GM18951 (cell line): ENCODE data around the gene RBFOX2.

Experiments used
- POLR2A ChIP-seq: IDR thresholded peaks from 4 replicates; pipeline ENCODE4 v1.6.1; 2011; ENCODE audit warnings: mild to moderate bottlenecking; ENCODE audit not compliant: insufficient read length, insufficient read depth; ENCODE audit errors: extremely low read depth
- in situ Hi-C: fragments of 300-500 bp; cut with MboI; formaldehyde crosslinking; loops from one replicate; pipeline ENCODE4 v1.12.0; 2022; ENCODE audit warnings: low sequenced_read_pairs, mixed read lengths, inconsistent platforms; ENCODE audit not compliant: unreplicated experiment

Gene RBFOX2

DNA sequence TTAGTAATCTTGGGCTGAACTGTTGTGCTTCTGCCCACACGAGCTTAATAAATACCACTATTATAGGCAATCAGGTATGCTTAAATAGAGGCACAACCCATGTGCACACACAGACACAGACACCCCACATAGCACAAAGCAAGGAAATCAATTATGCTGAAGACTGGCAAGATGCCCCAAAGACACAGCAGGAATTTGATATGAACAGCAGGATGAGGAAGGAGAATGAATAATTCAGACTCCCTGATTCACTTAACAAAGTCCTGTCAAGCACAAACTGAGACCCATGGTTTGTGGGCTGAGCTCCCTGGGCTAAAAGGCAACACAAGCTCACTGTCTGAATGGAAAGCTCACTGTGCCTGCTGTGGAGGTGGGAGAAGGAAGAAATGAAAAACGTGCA lies 42.5 kb downstream of the RBFOX2 start:
- in situ Hi-C loops, result no loop called here
- no peak for TF ChIP-seq POLR2A

DNA sequence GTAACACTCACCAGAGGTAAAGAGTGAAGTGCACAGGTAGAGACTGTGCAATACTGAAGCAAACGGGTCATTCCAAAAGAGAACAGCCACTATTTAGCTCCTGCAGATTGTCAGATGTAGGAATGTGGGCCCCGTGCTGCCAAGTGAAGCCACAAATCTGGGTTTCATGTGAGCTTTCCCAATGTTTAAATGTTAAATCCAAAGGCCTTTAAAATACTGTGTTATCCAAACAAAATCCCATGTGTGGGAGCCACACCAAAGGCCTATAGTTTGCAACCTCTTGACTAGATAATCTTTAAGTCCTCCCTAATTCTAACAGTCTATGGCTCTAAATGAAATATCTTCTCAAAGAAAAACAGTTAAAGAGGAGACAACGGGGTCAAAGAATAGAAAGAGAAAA lies 43.3 kb downstream of the RBFOX2 start:
- in situ Hi-C loops, result no loop called here
- TF ChIP-seq POLR2A, result no peak

DNA sequence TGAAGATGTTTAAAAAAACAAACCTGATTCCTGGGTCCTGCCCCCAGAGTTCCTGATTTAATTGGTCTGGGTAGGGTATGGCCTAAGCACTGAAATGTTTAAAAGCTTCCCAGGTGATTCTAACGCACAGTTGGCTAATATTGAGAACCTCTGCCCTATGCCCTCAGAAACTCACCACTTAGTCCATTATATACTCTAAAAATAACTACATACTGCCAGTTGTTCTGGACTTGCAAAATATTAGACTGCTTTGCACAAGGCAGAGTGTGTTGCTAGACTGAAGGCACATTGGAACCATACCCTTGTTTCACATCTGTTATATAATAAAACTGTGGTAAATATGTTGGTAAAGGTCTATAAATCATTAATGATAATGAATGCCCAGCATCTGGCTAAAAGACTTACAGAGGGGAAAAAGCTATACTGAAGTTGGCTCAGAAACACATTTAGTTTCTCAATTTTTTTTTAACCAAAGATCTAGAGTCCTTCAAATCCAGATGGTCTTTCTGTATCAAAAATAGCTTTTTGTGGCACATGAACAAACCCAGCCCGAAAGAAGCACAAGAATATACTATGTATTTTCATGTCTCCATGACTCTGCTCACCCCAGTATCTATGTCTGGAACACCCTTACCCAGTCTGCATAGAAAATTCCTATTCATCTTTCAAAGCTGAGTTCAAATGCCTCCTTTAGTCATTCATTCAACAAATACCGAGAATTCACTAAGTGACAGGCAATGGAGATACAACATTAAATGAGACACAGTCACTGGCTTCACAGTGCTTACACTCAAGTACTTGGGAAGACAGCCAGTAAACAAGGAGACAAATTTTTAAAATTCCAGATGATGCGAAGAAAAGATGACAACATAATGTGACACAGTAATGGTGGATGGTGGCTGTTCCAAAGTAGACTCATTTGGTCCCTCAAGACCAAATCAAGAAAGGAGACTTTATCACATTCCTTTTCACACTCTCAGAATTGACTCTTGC lies 44.1 kb downstream of the RBFOX2 start:
- in situ Hi-C loops, result no loop called here
- TF ChIP-seq POLR2A, result no peak

- in situ Hi-C loops, result no loop called here
- TF ChIP-seq POLR2A, result no peak
Observed at GRCh38 chr22:35981900-35982299, 46.7 kb downstream of the RBFOX2 start.

DNA sequence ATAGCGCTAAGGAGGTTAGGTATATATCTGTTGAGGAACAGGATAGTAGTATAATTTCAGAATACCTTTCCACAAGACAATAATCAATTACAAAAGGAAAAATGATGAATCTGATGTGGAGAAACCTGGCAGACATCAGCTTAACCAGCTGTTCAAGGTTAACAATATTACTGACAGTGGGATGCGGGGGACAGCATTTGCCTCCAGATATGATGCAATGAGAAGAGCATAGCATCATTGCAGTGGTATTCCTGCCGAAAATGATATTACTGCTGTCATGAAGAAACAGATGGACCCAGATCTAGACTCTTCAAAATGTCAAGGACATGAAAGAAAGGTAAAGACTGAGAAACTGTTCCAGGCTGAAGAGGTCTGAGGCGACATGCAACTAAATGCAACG lies 49.7 kb downstream of the RBFOX2 start:
- no peak for TF ChIP-seq POLR2A
- in situ Hi-C loops, result no loop called here

DNA sequence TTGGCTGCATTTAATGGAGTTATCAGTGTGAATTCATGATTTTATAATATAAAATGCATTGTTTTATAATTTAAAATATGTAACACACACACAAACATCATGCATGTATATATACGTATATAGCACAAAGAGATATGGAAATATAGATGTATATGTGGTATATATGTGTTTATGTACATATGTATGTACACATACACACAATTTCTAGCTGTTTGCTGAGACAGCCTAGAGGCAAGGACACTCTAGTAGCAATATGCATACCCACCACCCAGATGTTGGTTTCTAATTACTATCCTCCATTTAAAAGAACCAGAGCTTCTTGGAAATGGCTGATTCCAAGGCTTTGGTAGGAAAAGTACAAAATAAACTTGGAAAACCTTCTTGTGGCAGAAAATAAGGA lies 50.4 kb downstream of the RBFOX2 start:
- TF ChIP-seq POLR2A, result no peak
- in situ Hi-C loops, result no loop called here

DNA sequence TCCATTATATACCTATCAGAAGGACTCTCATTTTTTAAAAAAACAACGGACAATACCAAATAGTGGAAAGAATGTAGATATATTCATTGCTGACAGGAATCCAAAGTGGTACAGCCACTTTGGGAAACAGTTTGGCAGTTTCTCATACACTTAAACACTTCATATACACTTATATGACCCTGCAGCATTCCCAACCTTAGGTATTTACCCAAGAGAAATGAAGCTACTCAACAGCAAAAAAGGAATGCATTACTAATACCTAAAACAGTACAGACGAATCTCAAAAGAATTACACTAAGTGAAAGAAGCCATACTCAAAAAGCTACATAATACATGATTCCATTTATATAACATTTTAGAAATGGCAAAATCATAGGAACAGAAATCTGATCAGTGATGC lies 51.5 kb downstream of the RBFOX2 start:
- TF ChIP-seq POLR2A, result no peak
- in situ Hi-C loops, result no loop called here

- no peak for TF ChIP-seq POLR2A
- in situ Hi-C loops, result no loop called here
Observed at GRCh38 chr22:35973388-35973787, 55.2 kb downstream of the RBFOX2 start.

DNA sequence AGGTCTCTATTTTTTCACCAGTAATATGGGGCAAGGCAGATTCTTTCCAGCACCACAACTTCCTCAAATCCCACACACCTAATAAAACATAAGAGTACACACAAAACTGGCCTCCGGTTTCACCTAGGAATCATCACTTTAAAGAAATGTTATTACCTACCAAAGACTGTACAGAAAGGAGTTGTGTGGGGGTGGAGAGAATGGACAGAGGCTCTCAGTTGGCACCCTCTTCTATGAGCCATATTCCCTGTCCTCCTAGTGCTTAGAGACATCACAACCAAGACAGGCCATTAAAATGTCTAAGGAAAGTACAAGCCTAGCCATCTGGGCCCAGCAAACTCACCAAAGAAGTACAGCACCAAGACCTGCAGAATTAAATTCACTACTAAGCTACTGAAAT lies 56.1 kb downstream of the RBFOX2 start:
- in situ Hi-C loops, result no loop called here
- no peak for TF ChIP-seq POLR2A

DNA sequence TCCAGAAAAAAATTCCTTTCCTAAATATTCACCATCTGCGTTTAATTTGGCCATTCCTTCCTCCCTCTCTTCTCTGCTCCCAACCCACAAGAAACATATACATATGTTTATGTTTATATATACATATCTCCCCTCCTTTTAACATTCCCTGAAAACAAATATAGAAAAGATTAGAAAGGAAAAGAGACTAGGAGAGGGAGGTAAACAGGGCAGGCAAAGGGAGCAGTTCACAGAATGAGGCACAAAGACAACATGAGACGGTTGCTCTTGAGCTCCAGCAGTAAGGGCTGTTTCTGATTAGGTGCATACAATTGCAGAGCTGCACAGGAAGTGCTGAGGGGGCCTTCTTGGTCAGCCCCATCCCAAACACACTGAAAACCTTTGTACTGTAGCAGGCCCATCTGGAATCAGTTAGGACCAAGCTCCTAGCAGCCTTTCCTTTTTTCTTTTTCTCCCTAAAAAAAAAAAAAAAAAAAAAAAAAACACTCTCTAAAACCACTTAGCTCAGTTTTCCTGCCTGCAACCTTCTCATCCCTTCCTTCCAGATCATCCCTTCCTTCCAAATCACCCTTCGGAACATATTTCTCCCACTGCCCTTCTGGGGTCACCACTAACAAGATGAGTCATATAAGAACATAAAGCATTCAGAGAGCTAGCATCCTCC lies 57.0 kb downstream of the RBFOX2 start:
- TF ChIP-seq POLR2A, result no peak
- in situ Hi-C loops, result no loop called here

DNA sequence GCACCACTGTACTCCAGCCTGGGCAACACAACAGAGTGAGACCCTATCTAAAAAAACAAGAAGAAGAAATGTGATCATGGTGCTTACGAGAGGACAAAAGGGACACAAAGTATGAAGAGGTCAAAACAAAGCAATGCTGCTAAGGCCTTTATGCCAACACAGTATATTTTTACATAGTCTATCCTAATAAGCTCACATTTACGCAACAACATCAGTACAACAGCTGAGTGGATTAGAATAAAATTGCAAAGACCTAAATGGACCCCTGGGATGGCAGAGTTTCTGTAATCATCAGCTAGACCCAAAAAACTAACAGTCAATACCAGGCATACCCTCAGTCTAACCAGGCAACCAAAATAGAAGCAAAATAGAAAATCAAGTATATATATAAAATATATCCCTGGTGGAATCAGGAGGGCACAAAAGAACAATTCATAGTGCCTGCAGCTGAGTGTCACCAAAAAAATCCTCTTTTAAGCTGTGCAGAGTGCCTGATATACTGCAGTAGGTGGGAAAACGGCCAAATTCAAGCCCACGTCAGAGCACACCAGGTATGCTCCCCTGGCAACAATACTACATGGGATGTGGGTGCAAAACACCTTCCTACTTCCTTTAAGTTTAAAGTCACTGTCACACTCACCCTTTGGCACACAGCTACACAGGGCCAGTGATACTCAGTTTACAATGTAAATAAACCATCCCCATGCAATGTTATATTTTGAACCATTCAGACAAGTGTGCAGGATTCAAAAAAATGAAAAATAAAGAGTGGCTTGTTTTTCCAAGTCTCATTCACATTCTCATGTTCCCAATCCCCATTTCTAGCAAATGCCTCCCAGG lies 57.8 kb downstream of the RBFOX2 start:
- in situ Hi-C loops, result no loop called here
- TF ChIP-seq POLR2A, result no peak

- no peak for TF ChIP-seq POLR2A
- in situ Hi-C loops, result no loop called here
Observed at GRCh38 chr22:35967046-35967397, 61.6 kb downstream of the RBFOX2 start.
